ENCODE measurements around the gene ANKFN1.

GRCh38 chr17:56447171-56447570, 293.9 kb downstream of the ANKFN1 start:
- TF ChIP-seq, protein P1, sequence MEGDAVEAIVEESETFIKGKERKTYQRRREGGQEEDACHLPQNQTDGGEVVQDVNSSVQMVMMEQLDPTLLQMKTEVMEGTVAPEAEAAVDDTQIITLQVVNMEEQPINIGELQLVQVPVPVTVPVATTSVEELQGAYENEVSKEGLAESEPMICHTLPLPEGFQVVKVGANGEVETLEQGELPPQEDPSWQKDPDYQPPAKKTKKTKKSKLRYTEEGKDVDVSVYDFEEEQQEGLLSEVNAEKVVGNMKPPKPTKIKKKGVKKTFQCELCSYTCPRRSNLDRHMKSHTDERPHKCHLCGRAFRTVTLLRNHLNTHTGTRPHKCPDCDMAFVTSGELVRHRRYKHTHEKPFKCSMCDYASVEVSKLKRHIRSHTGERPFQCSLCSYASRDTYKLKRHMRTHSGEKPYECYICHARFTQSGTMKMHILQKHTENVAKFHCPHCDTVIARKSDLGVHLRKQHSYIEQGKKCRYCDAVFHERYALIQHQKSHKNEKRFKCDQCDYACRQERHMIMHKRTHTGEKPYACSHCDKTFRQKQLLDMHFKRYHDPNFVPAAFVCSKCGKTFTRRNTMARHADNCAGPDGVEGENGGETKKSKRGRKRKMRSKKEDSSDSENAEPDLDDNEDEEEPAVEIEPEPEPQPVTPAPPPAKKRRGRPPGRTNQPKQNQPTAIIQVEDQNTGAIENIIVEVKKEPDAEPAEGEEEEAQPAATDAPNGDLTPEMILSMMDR (IDR thresholded peaks at IDR 0.05): no peak
- TF ChIP-seq POLR2A (IDR thresholded peaks at IDR 0.05): no peak
- TF ChIP-seq POLR2AphosphoS5 (IDR thresholded peaks at IDR 0.05): no peak

Measured in breast epithelium (tissue), 3 donors.